Stimulated activated CD8-positive, alpha-beta memory T cell treated with anti-CD3 and anti-CD28 coated beads, Interleukin-4, amount 100 ng/mL, for 48 hours (primary cell): ENCODE measurements around the gene KLK15.

Source experiments
- DNase-seq: peaks from one replicate; pipeline ENCODE4 v3.0.0-alpha.2; 2020

KLK15 gene, protein sequence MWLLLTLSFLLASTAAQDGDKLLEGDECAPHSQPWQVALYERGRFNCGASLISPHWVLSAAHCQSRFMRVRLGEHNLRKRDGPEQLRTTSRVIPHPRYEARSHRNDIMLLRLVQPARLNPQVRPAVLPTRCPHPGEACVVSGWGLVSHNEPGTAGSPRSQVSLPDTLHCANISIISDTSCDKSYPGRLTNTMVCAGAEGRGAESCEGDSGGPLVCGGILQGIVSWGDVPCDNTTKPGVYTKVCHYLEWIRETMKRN

DNA sequence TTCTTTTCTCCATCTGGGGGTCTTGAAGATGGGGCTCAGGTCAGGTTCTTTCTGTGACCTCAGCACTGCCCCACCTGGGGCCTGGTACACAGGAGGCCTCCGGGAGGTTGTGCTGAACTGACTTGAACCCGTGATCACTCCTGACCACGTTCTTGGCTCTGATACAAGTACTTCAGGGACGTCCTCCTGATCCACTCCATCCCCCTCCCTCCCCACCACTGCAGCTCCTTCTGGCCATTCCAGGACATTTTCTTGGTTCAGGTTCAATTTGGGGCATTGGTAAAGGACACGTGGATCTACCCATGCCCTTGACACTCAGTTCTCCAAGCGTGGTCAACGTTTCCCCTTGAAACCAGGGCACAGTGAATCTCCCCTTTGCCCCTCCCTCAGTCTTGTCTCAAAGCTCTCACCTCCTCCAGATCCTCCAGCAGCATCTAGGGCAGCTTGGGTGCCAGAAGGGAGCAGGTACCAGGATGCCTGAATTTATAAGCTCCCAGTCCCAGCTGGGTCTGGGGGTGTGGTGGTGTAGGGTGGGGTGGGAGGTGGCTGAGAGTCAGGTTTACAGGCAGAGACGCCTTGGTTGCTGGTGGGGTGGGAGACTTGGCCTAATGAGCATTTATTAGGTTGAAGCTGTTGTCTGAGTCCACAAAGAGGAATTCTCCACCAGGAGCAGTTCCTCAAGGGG, at the start of gene KLK15:
TSS of gene KLK15 (minus strand) at position 458 of the 685 bp plus-strand sequence. CDS start 2,082 bp downstream, outside the sequence.
- DNase-seq = no peak

DNA sequence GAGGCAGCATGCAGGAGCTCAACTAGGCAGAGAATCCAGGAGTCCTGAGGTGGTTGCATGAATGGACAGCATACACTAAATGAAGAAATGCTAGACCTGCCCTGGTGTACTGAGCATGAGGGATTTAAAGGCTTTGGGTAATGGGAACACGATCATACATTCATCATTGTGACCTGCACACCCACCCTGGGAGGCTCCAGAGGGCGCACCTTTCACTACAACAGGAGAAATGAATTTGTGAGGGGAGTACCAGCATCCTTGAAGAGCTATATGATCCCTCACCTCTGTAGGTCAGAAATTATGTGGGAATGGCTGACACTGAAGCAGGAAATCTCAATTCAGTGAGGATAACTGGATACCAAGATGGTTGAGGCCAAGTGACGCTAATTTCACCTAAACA, 48.8 kb upstream of the KLK15 start:
- no peak for DNase-seq

DNA sequence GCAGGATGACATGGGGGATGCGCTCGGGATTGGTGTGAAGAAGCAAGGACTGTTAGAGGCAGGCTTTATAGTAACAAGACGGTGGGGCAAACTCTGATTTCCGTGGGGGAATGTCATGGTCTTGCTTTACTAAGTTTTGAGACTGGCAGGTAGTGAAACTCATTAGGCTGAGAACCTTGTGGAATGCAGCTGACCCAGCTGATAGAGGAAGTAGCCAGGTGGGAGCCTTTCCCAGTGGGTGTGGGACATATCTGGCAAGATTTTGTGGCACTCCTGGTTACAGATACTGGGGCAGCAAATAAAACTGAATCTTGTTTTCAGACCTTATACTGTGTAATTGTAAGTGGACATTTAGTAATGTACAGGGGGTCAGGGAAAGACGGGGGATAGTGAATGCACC, 46.9 kb upstream of the KLK15 start:
- no peak for DNase-seq

DNA sequence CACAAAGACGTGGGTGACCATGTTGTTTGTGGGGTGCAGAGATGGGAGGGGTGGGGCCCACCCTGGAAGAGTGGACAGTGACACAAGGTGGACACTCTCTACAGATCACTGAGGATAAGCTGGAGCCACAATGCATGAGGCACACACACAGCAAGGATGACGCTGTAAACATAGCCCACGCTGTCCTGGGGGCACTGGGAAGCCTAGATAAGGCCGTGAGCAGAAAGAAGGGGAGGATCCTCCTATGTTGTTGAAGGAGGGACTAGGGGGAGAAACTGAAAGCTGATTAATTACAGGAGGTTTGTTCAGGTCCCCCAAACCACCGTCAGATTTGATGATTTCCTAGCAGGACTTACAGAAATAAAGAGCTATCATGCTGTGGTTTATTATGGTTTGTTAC, 45.5 kb upstream of the KLK15 start:
- no peak for DNase-seq

DNA sequence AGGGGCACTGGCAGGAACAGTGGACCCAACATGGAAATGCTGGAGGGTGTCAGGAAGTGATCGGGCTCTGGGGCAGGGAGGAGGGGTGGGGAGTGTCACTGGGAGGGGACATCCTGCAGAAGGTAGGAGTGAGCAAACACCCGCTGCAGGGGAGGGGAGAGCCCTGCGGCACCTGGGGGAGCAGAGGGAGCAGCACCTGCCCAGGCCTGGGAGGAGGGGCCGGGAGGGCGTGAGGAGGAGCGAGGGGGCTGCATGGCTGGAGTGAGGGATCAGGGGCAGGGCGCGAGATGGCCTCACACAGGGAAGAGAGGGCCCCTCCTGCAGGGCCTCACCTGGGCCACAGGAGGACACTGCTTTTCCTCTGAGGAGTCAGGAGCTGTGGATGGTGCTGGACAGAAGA, 44.0 kb upstream of the KLK15 start:
- DNase-seq = no peak

DNA sequence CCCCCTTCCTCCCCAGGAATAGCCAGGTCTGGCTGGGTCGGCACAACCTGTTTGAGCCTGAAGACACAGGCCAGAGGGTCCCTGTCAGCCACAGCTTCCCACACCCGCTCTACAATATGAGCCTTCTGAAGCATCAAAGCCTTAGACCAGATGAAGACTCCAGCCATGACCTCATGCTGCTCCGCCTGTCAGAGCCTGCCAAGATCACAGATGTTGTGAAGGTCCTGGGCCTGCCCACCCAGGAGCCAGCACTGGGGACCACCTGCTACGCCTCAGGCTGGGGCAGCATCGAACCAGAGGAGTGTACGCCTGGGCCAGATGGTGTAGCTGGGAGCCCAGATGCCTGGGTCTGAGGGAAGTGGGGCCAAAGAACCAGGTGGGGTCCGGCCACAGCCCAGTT, 43.1 kb upstream of the KLK15 start:
- no peak for DNase-seq

DNA sequence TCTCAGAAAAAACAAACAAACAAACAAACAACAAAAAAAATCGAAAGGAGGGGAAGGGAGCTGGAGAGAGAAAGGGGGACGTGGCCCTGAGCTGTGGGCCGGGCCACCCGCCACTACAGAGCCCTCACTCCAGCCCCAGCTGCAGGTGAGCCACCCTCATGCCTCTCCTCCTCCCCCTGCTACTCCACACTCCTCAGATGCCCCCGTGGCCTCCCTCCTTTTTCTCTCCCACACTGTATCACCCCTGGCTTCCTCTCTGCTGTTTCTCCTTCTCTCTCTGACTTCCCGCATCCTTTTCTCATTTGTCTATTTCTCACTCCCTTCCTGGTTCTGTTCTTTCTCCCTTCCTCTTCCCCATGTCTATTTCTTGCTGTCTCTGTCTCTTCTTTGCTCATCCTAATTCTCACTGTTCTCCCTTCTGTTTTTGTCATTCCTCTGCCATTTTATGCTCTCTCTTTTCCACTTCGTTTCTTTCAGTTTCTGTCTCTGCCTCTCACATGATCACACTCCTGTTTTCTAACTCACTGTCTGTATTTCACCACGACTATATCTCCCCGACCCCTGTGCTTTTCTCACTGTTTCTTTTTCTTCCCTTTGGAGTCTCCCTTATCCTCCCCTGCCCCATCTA, 42.5 kb upstream of the KLK15 start:
- DNase-seq = no peak

DNA sequence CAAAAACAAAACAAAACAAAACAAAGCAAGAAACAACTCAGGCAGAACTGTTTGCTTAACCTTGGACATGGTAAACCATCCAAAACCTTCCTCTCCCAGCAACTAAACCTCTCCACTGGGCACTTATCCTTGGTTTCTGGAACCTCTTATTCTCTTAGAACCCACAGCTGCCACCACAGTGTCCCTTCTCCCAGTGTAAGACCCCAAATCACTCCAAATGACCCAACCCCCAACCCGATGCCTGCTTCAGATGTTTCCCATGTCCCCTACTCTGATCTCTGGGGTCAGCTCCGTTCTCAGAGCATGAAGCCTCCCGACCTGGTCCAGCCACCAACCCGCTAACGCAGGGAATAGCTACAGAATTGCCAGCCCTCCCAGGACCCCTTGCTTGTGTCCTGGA, 40.8 kb upstream of the KLK15 start:
- DNase-seq = no peak

DNA sequence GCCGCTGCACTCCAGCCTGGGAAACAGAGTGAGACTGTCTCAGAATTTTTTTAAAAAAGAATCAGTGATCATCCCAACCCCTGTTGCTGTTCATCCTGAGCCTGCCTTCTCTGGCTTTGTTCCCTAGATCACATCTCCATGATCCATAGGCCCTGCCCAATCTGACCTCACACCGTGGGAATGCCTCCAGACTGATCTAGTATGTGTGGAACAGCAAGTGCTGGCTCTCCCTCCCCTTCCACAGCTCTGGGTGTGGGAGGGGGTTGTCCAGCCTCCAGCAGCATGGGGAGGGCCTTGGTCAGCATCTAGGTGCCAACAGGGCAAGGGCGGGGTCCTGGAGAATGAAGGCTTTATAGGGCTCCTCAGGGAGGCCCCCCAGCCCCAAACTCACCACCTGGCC, 39.7 kb upstream of the KLK15 start, which contains the start of gene KLK2:
TSS of gene KLK2 (plus strand) at position 384 of the 400 bp plus-strand sequence. CDS start 35 bp downstream, outside the sequence.
- DNase-seq = no peak

DNA sequence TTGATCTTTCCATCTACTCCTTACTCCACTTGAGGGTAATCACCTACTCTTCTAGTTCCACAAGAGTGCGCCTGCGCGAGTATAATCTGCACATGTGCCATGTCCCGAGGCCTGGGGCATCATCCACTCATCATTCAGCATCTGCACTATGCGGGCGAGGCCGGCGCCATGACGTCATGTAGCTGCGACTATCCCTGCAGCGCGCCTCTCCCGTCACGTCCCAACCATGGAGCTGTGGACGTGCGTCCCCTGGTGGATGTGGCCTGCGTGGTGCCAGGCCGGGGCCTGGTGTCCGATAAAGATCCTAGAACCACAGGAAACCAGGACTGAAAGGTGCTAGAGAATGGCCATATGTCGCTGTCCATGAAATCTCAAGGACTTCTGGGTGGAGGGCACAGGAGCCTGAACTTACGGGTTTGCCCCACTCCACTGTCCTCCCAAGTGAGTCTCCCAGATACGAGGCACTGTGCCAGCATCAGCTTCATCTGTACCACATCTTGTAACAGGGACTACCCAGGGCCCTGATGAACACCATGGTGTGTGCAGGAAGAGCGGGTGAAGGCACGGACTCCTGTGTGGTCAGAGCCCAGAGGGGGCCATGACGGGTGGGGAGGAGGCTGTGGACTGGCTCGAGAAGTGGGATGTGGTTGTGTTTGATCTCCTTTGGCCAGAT, 37.2 kb upstream of the KLK15 start:
- DNase-seq = peak; percentile 50

DNA sequence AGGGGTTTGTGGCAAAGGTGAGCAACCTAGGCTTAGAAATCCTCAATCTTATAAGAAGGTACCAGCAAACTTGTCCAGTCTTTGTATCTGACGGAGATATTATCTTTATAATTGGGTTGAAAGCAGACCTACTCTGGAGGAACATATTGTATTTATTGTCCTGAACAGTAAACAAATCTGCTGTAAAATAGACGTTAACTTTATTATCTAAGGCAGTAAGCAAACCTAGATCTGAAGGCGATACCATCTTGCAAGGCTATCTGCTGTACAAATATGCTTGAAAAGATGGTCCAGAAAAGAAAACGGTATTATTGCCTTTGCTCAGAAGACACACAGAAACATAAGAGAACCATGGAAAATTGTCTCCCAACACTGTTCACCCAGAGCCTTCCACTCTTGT, 36.1 kb upstream of the KLK15 start:
- DNase-seq = no peak

DNA sequence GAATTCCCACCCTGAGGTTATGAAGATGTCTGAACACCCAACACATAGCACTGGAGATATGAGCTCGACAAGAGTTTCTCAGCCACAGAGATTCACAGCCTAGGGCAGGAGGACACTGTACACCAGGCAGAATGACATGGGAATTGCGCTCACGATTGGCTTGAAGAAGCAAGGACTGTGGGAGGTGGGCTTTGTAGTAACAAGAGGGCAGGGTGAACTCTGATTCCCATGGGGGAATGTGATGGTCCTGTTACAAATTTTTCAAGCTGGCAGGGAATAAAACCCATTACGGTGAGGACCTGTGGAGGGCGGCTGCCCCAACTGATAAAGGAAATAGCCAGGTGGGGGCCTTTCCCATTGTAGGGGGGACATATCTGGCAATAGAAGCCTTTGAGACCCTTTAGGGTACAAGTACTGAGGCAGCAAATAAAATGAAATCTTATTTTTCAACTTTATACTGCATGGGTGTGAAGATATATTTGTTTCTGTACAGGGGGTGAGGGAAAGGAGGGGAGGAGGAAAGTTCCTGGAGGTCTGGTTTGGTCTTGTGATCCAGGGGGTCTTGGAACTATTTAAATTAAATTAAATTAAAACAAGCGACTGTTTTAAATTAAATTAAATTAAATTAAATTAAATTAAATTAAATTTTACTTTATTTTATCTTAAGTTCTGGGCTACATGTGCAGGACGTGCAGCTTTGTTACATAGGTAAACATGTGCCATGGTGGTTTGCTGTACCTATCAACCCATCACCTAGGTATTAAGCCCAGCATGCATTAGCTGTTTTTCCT, 28.3 kb upstream of the KLK15 start:
- DNase-seq = no peak

DNA sequence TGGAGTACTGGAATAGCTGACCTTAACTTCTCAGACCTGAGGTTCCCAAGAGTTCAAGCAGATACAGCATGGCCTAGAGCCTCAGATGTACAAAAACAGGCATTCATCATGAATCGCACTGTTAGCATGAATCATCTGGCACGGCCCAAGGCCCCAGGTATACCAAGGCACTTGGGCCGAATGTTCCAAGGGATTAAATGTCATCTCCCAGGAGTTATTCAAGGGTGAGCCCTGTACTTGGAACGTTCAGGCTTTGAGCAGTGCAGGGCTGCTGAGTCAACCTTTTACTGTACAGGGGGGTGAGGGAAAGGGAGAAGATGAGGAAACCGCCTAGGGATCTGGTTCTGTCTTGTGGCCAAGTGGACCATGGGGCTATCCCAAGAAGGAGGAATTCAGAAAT, 27.6 kb upstream of the KLK15 start:
- no peak for DNase-seq

DNA sequence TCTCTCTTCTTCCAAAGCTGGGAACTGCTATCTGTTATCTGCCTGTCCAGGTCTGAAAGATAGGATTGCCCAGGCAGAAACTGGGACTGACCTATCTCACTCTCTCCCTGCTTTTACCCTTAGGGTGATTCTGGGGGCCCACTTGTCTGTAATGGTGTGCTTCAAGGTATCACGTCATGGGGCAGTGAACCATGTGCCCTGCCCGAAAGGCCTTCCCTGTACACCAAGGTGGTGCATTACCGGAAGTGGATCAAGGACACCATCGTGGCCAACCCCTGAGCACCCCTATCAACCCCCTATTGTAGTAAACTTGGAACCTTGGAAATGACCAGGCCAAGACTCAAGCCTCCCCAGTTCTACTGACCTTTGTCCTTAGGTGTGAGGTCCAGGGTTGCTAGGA, 26.5 kb upstream of the KLK15 start:
- DNase-seq = no peak

DNA sequence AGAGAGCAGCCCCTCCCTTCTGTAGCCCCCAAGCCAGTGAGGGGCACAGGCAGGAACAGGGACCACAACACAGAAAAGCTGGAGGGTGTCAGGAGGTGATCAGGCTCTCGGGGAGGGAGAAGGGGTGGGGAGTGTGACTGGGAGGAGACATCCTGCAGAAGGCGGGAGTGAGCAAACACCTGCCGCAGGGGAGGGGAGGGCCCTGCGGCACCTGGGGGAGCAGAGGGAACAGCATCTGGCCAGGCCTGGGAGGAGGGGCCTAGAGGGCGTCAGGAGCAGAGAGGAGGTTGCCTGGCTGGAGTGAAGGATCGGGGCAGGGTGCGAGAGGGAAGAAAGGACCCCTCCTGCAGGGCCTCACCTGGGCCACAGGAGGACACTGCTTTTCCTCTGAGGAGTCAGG, 25.5 kb upstream of the KLK15 start:
- DNase-seq = no peak

DNA sequence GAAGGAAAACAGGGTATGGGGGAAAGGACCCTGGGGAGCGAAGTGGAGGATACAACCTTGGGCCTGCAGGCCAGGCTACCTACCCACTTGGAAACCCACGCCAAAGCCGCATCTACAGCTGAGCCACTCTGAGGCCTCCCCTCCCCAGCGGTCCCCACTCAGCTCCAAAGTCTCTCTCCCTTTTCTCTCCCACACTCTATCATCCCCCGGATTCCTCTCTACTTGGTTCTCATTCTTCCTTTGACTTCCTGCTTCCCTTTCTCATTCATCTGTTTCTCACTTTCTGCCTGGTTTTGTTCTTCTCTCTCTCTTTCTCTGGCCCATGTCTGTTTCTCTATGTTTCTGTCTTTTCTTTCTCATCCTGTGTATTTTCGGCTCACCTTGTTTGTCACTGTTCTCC, 24.0 kb upstream of the KLK15 start:
- DNase-seq = no peak

DNA sequence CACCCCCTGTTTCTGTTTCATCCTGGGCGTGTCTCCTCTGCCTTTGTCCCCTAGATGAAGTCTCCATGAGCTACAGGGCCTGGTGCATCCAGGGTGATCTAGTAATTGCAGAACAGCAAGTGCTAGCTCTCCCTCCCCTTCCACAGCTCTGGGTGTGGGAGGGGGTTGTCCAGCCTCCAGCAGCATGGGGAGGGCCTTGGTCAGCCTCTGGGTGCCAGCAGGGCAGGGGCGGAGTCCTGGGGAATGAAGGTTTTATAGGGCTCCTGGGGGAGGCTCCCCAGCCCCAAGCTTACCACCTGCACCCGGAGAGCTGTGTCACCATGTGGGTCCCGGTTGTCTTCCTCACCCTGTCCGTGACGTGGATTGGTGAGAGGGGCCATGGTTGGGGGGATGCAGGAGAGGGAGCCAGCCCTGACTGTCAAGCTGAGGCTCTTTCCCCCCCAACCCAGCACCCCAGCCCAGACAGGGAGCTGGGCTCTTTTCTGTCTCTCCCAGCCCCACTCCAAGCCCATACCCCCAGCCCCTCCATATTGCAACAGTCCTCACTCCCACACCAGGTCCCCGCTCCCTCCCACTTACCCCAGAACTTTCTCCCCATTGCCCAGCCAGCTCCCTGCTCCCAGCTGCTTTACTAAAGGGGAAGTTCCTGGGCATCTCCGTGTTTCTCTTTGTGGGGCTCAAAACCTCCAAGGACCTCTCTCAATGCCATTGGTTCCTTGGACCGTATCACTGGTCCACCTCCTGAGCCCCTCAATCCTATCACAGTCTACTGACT, 21.4 kb upstream of the KLK15 start, which contains the start of gene KLK3:
TSS of gene KLK3 (plus strand) at position 280 of the 775 bp plus-strand sequence. CDS start at position 321, 41 bp downstream.
- DNase-seq = no peak

DNA sequence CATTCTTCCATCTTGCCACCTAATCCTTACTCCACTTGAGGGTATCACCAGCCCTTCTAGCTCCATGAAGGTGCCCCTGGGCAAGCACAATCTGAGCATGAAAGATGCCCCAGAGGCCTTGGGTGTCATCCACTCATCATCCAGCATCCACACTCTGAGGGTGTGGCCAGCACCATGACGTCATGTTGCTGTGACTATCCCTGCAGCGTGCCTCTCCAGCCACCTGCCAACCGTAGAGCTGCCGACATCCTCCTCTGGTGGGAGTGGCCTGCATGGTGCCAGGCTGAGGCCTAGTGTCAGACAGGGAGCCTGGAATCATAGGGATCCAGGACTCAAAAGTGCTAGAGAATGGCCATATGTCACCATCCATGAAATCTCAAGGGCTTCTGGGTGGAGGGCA, 18.2 kb upstream of the KLK15 start:
- no peak for DNase-seq

DNA sequence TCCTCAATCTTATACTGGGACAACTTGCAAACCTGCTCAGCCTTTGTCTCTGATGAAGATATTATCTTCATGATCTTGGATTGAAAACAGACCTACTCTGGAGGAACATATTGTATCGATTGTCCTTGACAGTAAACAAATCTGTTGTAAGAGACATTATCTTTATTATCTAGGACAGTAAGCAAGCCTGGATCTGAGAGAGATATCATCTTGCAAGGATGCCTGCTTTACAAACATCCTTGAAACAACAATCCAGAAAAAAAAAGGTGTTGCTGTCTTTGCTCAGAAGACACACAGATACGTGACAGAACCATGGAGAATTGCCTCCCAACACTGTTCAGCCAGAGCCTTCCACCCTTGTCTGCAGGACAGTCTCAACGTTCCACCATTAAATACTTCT, 17.4 kb upstream of the KLK15 start:
- no peak for DNase-seq

DNA sequence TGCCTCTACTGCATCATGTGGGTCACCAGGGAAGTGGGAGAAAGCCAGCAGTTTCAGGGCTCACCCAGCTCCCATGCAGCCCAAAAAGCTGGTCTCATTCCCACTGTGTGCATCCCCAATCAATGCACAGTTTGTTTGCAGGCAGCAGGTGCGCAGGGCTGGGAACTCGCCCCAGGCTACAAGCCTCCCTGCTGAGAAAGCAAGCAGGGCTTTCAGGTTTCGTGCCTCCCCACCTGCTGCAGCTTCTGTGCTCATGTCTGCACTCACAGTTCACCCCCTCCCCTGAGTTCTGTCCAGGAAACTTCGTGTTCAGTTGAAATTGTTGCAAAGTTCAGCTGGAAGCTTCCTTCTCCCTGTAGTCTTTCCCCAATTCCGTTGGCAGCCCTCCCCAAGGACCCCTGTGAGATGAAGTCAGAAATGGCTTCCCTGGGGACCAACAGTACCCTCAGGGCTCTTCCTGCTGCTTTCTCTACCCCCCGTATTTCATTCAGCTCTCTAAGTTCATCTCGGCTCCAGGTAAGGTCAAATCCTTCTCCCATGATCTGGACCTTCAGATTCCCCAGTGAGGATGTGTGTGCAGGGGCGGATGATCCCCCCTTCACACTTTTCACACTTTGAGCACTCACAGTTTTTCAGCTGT, 11.0 kb upstream of the KLK15 start:
- no peak for DNase-seq

DNA sequence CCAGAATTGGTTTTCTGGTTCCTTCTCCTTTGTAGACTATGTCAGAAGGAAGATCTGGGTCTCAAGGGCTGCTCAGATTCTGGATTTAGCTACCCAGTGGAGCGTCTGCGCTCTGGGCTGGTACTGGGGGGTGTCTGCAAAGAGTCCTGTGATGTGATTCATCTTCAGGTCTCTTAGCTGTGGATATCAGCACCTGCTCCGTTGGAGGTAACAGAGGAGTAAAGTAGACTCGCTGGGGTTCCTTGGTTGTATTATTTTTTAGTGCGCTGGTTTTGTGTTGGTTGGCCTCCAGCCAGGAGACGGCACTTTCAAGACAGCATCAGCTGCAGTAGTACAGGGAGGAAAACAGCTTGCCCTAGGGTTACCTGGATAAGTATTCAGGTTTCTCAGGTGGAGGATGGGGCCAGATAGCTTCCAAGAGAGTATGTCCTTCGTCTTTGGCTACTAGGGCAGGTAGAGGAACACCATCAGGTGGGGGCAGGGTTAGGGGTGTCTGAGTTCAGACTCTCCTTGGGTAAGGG, 10.4 kb upstream of the KLK15 start:
- DNase-seq = no peak
